Measurements from ENCODE around the gene ZC3H10.
A peak's percentile ranks its signal among the peaks of the same experiment; 100 is the strongest.
"Not testable (repeated sequence)": the region's sequence is repeated elsewhere in the genome, so short reads cannot be mapped to it uniquely, and the experiment has no call there.

The ZC3H10 gene

DNA sequence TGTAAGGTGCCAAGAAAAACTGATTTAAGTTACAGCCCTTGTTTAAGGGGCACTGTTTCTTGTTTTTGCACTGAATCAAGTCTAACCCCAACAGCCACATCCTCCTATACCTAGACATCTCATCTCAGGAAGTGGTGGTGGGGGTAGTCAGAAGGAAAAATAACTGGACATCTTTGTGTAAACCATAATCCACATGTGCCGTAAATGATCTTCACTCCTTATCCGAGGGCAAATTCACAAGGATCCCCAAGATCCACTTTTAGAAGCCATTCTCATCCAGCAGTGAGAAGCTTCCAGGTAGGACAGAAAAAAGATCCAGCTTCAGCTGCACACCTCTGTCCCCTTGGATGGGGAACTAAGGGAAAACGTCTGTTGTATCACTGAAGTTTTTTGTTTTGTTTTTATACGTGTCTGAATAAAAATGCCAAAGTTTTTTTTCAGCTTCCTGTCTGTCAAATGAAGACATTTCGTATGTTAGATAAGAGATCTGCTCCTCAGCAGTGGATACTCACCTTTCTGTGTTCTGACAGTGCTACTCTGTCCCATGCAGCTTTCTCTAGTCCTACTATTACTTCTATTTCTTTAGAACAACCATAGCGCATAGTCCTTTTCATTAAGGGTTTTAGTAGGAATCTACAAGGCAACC, 14.9 kb upstream of the ZC3H10 start:
- DNase-seq: no peak

DNA sequence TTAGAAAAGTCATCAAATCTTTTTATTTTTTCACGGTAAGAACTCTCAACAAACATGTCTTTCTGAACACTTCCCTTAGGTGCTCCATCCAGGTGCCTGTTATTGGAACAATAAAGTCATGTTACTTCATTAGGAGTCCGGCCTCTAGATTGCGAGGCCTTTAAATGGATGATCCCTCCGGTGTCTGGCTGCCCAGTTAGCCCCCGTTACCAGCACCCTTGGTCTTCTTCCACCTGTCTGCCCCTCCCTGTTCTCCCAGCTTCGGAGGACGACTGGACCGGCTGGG, 14.3 kb upstream of the ZC3H10 start:
- DNase-seq: no peak

DNA sequence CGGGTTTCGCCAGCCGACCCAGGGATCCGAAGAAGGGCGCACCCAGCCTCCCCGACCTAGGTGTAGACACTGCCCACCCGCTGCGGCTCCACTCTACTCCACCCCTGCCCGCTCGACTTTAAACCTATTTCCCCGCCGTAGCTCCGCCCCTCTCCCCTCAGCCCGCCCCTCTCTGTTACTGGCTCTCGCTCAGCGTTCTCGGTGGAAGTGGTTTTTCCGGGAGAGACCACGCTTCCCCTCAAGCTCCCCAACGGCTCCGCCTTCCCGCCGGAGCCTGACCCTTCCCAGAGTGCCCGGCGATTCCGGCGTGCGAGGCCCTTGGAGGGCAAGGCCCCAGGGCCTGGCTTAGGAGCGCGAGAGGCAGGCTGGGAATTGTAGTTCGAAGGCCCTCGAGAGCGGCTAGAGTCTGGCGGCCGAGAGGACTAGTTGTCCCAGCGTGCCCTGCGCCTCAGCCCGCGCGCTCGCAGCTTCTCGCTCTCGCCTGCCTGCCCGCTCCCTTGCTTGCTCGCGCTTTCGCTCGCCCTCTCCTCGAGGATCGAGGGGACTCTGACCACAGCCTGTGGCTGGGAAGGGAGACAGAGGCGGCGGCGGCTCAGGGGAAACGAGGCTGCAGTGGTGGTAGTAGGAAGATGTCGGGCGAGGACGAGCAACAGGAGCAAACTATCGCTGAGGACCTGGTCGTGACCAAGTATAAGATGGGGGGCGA, 13.8 kb upstream of the ZC3H10 start, which contains the start of gene PA2G4:
Gene PA2G4, plus strand, starts transcription at position 451 of the 706 bp plus-strand sequence. Its CDS starts 179 bp downstream, at position 630.
- peak; percentile 100 for DNase-seq

DNA sequence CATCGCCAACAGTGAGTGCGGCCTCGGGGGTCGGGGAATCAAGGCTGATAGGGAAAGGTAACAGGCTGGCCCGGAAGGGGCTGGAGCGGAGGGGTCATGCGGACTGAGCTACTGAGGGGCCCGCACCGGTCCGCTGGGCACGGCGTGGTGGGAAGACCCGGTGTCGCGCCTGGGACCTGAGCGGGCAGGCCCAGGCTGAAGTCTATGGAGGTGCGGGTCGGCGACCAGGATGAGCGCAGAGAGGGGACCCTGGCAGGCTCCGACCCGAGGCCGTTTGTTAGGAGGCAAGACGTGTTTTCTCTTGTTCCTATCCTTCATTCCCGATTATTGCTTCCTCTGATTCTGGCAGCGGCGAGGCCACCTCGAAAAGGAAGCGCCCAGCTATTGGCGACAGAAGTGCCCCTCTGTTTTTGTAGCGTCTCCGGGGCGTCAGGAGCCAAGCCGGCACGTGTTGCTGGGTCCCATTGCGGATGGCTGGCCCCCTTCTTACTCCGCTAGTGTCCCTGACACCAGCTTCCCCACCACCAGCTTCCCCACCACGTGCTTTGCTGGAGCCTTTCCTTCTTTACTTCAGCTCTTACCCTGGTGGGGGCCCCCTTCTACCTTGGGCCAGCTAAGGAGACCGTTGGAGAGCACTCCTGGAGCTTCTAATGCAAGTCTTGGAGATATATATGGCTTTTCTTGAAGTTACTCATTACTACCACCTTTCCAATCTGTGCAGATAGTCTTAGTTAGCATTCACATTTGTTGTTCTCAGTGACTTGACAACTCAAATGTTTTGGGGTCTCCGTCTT, 13.1 kb upstream of the ZC3H10 start:
- DNase-seq: no peak

DNA sequence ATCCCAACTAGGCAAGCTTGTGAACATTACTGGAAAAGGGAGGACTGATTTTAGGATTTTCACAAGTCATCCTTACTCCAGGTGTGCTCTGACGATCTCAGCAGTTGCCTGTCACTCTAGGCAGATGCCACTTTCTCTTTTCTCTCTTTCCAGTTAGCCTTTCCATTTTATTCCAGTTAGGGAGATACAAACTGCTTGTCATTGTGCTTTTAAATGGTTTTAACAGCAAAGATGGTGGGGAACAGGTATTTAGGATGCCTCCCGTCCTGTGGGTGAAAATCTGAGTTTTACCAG, 12.5 kb upstream of the ZC3H10 start:
- DNase-seq: no peak

DNA sequence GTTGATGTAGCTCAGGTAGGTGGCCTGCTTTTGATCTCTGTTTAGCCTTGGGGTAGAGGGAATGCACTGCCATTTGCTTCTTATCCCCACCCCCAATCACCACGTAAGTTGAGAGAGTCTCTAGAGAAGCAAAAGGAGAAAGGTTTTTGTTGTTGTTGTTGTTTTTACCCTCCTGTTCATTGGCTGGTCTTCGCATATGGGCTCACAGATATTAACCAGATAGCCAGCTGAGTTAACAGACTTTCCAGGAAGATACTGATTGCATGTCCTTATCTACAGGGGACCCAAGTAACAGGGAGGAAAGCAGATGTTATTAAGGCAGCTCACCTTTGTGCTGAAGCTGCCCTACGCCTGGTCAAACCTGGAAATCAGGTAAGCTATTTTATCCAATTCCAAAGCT, 10.8 kb upstream of the ZC3H10 start:
- no peak for DNase-seq

DNA sequence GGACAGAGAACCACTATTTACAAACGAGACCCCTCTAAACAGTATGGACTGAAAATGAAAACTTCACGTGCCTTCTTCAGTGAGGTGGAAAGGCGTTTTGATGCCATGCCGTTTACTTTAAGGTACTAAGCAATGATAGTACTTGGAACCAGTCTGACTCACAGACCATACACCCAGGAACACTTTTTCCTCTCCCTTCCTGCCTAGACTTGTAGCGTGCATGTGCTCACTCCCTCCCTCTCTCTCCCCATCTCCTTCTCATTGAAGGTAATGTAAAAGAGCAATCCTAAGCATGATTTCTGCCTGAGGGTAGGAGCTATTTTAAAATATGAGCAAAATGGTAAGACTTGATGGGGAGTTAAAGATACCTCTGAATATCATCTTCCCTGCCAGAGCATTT, 7.5 kb upstream of the ZC3H10 start:
- DNase-seq: no peak

DNA sequence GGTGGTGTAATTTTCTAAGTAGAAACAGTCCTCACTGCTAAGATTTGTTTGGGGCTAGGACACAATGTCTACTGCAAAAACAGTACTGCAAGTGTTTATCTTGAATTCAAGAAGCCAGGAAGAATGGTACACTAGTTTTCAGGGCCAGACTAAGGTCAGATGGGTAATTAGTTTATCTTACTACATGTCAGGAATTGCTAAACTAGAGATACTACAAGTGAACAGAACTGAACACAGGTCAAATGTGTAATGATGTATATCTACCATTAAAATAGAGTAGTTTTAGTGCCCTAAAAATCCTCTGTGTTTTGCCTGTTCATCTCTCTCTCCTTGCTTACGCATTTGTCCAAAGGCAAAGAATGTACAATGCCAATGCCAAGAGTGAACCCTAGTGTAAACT, 4.0 kb upstream of the ZC3H10 start:
- DNase-seq: no peak

DNA sequence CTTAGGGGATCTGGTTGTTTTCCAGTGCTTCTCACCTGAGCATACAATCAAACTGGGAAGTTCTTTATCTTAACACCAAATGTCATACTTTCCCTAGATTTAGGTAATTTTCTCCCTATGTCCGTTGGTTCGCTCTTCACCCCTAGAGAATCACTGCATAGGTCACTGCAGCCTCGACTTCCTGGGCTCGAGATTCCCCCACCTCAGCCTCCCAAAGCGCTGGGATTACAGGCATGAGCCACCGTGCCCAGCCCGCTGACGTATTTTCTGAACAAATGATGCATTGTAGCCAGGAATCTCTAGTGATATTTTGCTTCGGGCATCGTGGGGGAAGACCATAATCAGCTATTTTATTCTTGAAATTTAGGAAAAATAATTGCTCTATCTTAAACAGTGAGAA, 2.7 kb upstream of the ZC3H10 start:
- DNase-seq: peak; percentile 31

DNA sequence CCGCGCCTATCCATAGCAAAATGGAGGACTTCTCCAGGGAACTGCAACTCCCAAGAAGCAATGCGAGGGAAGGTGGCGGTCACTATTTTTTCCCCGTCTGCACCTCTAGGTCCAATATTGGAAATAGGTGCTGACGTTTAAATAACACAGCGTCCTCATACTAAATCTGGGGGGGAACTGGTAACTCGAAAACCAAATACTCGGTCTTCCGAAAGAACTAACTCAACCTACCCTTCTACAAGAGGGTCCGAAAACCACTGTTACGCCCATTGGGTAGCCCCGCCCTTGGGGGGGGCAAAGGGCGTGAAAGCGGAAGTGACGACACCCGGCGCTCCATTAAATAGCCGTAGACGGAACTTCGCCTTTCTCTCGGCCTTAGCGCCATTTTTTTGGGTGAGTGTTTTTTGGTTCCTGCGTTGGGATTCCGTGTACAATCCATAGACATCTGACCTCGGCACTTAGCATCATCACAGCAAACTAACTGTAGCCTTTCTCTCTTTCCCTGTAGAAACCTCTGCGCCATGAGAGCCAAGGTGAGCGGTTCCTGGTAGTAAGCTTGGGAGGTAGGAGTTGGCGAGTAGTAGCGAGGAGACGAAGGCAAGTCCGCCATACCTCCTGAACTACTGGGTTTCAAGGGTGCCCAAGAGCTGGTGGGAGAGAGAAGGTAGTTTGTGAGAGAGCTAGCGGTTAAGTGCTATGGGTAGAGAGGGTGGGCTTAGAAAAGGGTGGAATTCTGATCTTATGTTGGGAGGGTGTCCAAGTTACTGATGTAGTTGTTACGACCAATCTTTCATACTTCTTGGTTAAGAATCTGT, 1.6 kb upstream of the ZC3H10 start, which contains the start of gene RPL41:
Gene RPL41, plus strand, starts transcription at position 367 of the 815 bp plus-strand sequence.
- peak; percentile 96 for DNase-seq

DNA sequence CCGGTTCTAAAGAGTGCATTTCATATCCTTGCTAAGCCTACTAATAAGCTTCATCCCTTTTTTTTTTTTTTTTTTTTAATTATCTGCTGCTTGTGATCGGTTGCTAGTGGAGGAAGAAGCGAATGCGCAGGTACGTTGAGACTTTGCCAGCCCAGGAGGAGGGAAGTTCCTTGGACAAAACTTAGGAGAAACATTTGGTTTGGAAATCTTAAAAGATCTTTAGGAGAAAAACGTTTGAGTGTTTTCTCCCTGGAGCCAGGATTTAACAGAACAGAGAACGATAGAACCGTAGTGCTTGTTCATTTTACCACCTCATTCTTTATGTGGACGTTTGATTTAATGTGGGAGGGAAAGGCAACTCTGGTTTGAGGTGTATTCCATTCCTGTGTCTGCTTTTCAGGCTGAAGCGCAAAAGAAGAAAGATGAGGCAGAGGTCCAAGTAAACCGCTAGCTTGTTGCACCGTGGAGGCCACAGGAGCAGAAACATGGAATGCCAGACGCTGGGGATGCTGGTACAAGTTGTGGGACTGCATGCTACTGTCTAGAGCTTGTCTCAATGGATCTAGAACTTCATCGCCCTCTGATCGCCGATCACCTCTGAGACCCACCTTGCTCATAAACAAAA, 872 bp upstream of the ZC3H10 start:
- DNase-seq: not testable (repeated sequence)

DNA sequence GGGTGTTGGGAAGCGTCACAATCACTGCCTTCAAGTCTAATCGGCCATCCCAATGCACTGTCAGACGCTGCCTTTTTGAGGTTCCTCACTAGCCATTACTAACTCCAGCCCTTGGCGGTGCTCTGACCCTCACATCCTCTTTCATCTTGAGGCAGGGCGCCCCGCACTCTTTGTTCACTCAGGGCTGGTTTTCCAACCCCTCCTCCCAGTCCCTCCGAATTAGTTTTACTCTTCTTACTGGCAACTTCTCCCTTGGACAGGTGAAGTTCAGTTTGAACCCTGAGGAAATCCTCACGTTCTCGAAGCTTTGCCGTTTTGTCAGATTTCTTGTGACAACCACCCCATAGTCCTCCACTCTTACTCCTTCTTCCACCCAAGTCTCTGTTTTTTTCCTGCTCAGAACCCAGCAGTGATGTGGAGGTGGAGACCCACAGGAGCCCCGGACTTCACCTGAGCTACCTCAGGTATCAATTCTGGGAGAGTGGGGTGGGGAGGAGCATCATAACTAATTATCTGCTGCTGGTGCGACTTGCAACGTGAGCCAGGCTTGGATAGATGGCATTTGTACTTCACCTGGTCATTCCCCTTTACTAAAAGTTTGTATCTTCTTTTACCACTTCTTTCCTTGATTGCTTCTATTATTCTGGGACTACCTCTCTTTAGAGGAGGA, 757 bp downstream of the ZC3H10 start:
- no peak for DNase-seq

DNA sequence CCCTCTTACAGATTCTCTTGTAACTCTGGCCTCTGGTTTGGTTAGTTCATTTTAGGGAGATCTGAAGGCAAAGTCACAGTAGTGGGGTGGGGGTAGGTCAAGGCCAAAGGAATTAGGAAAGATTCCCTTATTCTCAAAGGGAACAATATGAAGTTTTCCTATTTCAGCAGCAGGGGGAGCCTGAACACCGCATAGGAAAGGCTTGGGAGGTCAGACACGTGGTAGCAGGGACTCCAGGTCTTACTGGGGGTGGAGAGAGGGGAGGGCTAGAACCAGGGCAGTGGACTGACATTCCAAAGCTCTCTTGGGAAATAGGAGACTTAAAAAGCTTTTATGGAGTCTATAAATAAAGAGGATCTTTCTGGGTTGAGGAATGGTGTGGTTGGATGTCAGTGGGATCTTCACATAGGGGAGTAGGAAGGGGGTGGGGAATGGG, 1.3 kb downstream of the ZC3H10 start:
- DNase-seq: peak; percentile 78

DNA sequence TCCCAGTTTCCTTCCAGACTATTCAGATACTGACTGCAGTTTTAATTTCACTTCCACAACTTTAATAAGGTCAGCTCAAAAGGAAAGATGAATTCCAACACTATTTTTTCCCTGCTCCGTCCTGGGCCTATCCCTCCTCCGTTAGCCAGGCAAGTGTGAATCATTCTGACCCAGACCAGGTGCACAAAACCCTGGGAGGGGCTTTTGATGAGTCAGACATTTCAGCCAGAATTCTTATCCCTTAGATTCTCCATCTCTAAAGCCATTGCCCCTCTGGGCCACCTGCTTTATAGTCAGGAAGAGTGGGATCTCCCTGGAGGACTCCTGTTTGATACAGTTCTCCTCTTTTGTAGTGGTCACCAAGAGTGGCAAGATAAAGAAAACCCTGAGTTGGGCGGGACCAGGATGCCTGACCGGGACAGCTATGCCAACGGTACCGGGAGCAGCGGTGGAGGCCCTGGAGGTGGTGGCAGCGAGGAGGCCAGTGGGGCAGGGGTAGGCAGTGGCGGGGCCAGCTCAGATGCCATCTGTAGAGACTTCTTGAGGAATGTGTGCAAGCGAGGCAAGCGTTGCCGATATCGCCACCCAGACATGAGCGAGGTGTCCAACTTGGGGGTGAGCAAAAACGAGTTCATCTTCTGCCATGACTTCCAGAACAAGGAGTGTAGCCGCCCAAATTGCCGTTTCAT, 2.2 kb downstream of the ZC3H10 start:
- DNase-seq: no peak

DNA sequence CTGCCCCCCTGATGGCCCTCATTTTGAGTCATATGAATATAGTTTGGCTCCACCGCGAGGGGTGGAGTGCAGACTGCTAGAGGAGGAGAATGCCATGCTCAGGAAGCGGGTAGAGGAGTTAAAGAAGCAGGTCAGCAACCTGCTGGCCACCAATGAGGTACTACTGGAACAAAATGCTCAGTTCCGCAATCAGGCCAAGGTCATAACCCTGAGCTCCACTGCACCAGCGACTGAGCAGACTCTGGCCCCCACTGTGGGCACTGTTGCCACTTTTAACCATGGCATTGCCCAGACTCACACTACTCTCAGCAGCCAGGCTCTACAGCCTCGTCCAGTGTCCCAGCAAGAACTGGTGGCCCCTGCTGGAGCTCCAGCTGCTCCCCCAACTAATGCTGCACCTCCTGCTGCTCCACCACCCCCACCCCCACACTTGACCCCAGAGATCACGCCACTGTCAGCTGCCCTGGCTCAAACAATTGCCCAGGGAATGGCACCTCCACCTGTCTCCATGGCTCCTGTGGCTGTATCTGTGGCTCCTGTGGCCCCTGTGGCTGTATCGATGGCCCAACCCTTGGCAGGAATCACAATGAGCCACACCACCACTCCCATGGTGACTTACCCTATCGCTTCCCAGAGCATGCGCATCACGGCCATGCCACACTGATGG, 3.3 kb downstream of the ZC3H10 start:
- DNase-seq: no peak

DNA sequence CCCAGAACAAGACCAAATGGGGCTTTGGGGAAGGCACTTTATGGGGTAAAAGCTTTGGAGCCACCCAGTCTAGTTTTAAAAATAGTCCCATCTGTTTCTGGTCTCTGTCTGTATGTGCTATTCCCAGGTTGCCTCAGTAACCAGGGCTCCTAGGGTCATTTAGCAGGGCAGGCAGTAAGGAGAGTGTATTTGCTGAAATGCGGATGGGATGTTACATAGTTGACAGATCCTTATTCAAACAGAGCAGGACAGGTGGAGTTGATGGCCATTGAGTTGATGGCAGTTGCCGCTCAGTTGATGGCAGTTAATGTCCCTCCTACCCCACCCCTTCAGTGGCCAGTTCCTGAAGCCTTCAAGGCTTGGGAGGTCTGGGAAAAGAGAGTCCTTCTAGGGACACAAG, 4.6 kb downstream of the ZC3H10 start:
- peak; percentile 62 for DNase-seq

DNA sequence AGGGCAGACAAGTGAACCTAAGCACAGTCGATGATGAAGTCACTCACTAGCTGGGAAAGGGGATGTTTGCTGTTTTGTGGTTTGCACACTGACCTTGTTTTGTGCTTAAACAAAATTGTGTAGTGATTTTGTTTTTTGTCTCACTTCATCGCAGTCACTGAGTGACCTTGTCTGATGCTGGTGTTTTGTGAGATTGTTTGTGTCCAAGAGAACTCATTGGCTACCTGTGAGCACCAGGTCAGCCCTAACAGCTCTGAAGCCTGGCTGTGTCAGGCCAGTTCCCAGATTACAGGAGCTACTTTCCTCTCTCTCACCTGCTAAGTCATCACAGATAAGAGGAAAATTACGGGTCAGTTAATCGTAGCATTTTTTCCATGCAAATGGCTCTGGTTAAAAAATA, 6.1 kb downstream of the ZC3H10 start:
- no peak for DNase-seq

DNA sequence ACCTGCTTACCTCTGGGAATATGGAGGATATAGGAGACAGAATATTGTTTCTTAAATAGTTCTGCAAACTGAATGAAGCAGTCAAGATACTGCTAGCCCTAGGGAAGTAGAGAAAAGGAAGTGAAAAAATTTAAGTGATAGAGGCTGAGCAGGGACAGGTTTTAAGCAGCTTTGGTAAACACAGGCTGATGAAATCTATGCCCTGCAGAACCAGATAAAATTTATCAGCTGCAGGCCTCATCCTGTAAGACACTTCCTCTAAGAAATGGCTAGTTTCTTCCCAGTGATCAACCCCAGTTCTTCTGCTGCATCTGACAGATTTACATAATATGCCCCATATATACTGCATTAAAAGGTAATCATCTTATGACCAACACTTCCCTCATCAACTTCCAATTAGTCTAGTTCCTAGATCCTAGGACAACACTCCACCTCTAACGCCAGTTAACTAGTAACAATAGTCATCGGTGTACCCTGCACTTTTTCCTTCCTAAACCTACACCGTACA, 8.7 kb downstream of the ZC3H10 start:
- DNase-seq: no peak

DNA sequence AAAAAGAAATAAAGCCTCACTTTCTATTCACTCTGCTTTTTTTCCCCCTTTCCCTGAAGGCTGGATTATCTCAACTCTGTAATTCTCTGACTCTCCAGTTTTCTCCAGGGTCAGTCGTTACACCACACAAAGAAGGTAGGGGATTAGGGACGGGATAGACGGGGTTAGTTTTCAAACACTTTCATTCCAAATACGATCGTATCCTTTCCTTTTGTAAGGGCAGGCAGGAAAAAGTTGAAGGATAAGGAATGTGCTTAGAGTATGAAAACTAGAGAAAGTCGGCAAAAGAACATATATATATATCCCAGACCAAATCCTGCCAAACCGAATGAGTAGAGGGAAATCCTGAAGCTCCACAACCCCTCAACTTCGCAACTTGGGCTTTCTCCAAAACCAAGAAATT, 9.4 kb downstream of the ZC3H10 start:
- DNase-seq: no peak

DNA sequence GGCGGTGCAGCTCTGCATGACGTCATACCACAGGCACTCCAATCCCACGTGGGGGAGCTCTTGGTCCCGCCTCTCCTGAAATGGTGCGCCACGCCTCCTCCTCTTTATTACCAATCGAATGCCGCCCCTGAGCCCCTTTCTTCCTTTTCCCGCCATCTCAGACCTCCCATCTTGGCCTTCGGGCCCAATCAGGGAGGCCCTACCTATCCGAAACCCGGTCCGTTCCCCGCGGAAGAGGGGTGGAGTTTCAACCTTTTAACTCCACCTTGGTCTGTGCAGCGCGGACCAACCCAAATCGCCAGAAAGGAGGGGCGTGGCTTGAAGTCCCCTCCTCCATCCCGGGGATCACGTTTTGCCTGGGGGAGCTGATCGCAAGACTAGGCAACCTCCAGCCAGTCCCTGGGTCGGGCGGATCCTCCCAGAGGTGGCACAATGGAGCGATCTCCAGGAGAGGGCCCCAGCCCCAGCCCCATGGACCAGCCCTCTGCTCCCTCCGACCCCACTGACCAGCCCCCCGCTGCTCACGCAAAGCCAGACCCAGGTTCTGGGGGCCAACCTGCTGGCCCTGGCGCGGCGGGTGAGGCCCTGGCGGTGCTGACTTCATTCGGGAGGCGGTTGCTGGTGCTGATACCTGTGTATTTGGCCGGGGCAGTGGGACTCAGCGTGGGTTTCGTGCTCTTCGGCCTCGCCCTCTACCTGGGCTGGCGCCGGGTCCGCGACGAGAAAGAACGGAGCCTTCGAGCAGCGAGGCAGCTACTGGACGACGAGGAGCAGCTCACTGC, 10.0 kb downstream of the ZC3H10 start, which contains the start of gene ESYT1:
Gene ESYT1, plus strand, starts transcription at position 380 of the 782 bp plus-strand sequence. Its CDS starts 53 bp downstream, at position 433.
- DNase-seq: peak; percentile 99
